NCI-H2107 treated with DMSO at 0.1 percent for 48 hours (cell line): ENCODE results near the gene FER1L5.
"Not testable (repeated sequence)": the region's sequence is repeated elsewhere in the genome, so short reads cannot be mapped to it uniquely, and the experiment has no call there.

Experiments used
- DNase-seq: peaks from one replicate; lab custom pipeline; 2025; ENCODE audit not compliant: unreplicated experiment; lab: John Stamatoyannopoulos, UW

The FER1L5 gene

GRCh38 chr2:96636551-96637171 is 5.9 kb upstream of the FER1L5 start:
- no peak for DNase-seq

- DNase-seq, result no peak
Observed at GRCh38 chr2:96637385-96638143, 5.0 kb upstream of the FER1L5 start.

- DNase-seq, result peak; percentile 59
Observed at GRCh38 chr2:96638144-96639121, 4.1 kb upstream of the FER1L5 start, which contains the start of gene KANSL3. KANSL3 (minus strand) TSS chr2:96638312; CDS start chr2:96637135, 1,177 bp downstream.

- no peak for DNase-seq
Observed at GRCh38 chr2:96647681-96648080, 5.1 kb downstream of the FER1L5 start.

GRCh38 chr2:96648306-96648930 is 5.9 kb downstream of the FER1L5 start:
- DNase-seq, result no peak

- DNase-seq, result no peak
Observed at GRCh38 chr2:96649342-96649741, 6.8 kb downstream of the FER1L5 start.

- no peak for DNase-seq
Observed at GRCh38 chr2:96651793-96652192, 9.2 kb downstream of the FER1L5 start.

GRCh38 chr2:96654791-96655190 is 12.2 kb downstream of the FER1L5 start:
- not testable (repeated sequence) for DNase-seq

- DNase-seq, result no peak
Observed at GRCh38 chr2:96655526-96655925, 13.0 kb downstream of the FER1L5 start.

GRCh38 chr2:96656540-96656939 is 14.0 kb downstream of the FER1L5 start:
- no peak for DNase-seq

- DNase-seq, result no peak
Observed at GRCh38 chr2:96661324-96661723, 18.8 kb downstream of the FER1L5 start.

- no peak for DNase-seq
Observed at GRCh38 chr2:96662360-96662759, 19.8 kb downstream of the FER1L5 start.

- no peak for DNase-seq
Observed at GRCh38 chr2:96663177-96663576, 20.6 kb downstream of the FER1L5 start.

- DNase-seq, result no peak
Observed at GRCh38 chr2:96663829-96664228, 21.3 kb downstream of the FER1L5 start.

GRCh38 chr2:96664366-96664925 is 21.9 kb downstream of the FER1L5 start:
- no peak for DNase-seq

GRCh38 chr2:96665083-96665569 is 22.6 kb downstream of the FER1L5 start:
- no peak for DNase-seq

- DNase-seq, result not testable (repeated sequence)
Observed at GRCh38 chr2:96665717-96666116, 23.2 kb downstream of the FER1L5 start.

GRCh38 chr2:96668771-96669170 is 26.2 kb downstream of the FER1L5 start:
- no peak for DNase-seq

GRCh38 chr2:96669539-96670215 is 27.1 kb downstream of the FER1L5 start:
- no peak for DNase-seq

GRCh38 chr2:96679848-96680247 is 37.3 kb downstream of the FER1L5 start:
- DNase-seq, result no peak
